GM12878 (cell line): ENCODE measurements around the gene KRT82. TPM values are rescaled to one million over a fixed set of nuclear protein-coding genes. Genes with fewer than 3 reads are reported as not detected.

Experiments used
- ATAC-seq: fragments of 200-7000 bp; cut with Tn5 transposase; 3 replicates; pipeline ENCODE4 v1.9.1; 2020; ENCODE audit warnings: mild to moderate bottlenecking, moderate library complexity
- BruUV-seq: library from RNA; stranded (reverse); fragments of 400-500 nt; replicated peaks from 2 replicates; lab custom pipeline; 2021; lab: Mats Ljungman, UMichigan
- CTCF ChIA-PET: fragments of 300-600 bp; sonication (Branson Sonifier 250); formaldehyde crosslinking; extraction: SDS; loops from one replicate; lab custom pipeline; 2021; ENCODE audit warnings: inconsistent platforms; lab: Yijun Ruan, JAX
- POLR2A ChIA-PET: fragments of 350-600 bp; formaldehyde crosslinking; extraction: SDS; loops from one replicate; lab custom pipeline; 2021; ENCODE audit warnings: inconsistent platforms; lab: Charles Lee
- RAD21 ChIA-PET: fragments of 300-600 bp; sonication (Branson Sonifier 250); formaldehyde crosslinking; loops from one replicate; lab custom pipeline; 2023; ENCODE audit warnings: antibody characterized with exemption; ENCODE audit not compliant: unreplicated experiment; lab: Charles Lee
- SMC1A ChIA-PET: fragments of 300-600 bp; sonication (Branson Sonifier 250); formaldehyde crosslinking; loops from one replicate; lab custom pipeline; 2023; ENCODE audit not compliant: unreplicated experiment, uncharacterized antibody; lab: Charles Lee
- DNase-seq: peaks from one replicate; pipeline ENCODE4 v3.0.0-alpha.2; 2011; ENCODE audit warnings: low read depth, low spot score
- FAIRE-seq: peaks from 3 replicates; lab custom pipeline; 2011; peaks lifted over from hg19 to GRCh38; lab: Jason Lieb, UNC
- H2AFZ ChIP-seq: 2 replicates; pipeline ENCODE4 v1.6.0; 2011; ENCODE audit warnings: low read depth, low read length, control low read depth; ENCODE audit not compliant: control insufficient read depth
- H3K27ac ChIP-seq: 2 replicates; pipeline ENCODE4 v1.5.1; 2011; ENCODE audit warnings: control low read depth; ENCODE audit not compliant: control insufficient read depth, insufficient read depth
- H3K27me3 ChIP-seq, 2 experiments: replicated peaks in 1 of 2; 2 replicates each; pipeline versions ENCODE4 v1.6.0 to v1.6.1; 2011; ENCODE audit warnings: low read length in 1 of 2; ENCODE audit not compliant: control insufficient read depth in 2 of 2, insufficient read depth in 2 of 2
- H3K36me3 ChIP-seq, 2 experiments: 2 replicates each; pipeline ENCODE4 v1.5.1; 2011; ENCODE audit warnings: low read length in 1 of 2; ENCODE audit not compliant: control insufficient read depth in 2 of 2, insufficient read depth in 2 of 2
- H3K4me1 ChIP-seq: 2 replicates; pipeline ENCODE4 v1.6.1; 2011; ENCODE audit warnings: mild to moderate bottlenecking, low read length, moderate library complexity, mixed read lengths; ENCODE audit not compliant: control insufficient read depth, insufficient read depth
- H3K4me2 ChIP-seq: 2 replicates; pipeline ENCODE4 v1.6.0; 2011; ENCODE audit warnings: control low read depth; ENCODE audit not compliant: control insufficient read depth, insufficient read depth
- H3K4me3 ChIP-seq: fragments of 200-600 bp; sonication (generic); 2 replicates; pipeline ENCODE4 v1.5.1; 2016
- H3K79me2 ChIP-seq: 2 replicates; pipeline ENCODE4 v1.6.0; 2011; ENCODE audit warnings: low read length; ENCODE audit not compliant: control insufficient read depth, insufficient read depth
- H3K9ac ChIP-seq: 2 replicates; pipeline ENCODE4 v1.8.0; 2011; ENCODE audit warnings: low read length, control low read depth, mixed read lengths; ENCODE audit not compliant: control insufficient read depth, insufficient read depth
- H3K9me3 ChIP-seq: replicated peaks from 3 replicates; pipeline ENCODE4 v1.5.1; 2011; ENCODE audit warnings: mild to moderate bottlenecking, low read length; ENCODE audit not compliant: control insufficient read depth, insufficient read depth
- H4K20me1 ChIP-seq: 2 replicates; pipeline ENCODE4 v1.6.0; 2011; ENCODE audit not compliant: control insufficient read depth, insufficient read depth
- CTCF ChIP-seq, 3 experiments: IDR thresholded peaks in 2 of 3; conservative IDR thresholded peaks in 1 of 3; 2 replicates each; pipeline ENCODE4 v1.5.1; 2011; ENCODE audit warnings: low read depth in 3 of 3, low read length in 3 of 3, mild to moderate bottlenecking in 3 of 3, control low read depth in 2 of 3, moderate library complexity in 2 of 3, inconsistent platforms in 1 of 3, mixed read lengths in 1 of 3; ENCODE audit not compliant: control insufficient read depth in 2 of 3, insufficient read depth in 1 of 3; ENCODE audit errors: extremely low read depth in 1 of 3
- NR2C1 ChIP-seq: fragments of 450-650 bp; IDR thresholded peaks from 2 replicates; pipeline ENCODE4 v1.6.1; 2017; ENCODE audit warnings: antibody characterized with exemption, mild to moderate bottlenecking, moderate library complexity
- NR2C2 ChIP-seq: IDR thresholded peaks from 2 replicates; pipeline ENCODE4 v1.6.1; 2011; ENCODE audit warnings: borderline replicate concordance, low read depth; ENCODE audit not compliant: control insufficient read depth, insufficient read length
- STAT1 ChIP-seq: fragments of 450-650 bp; conservative IDR thresholded peaks from 2 replicates; pipeline ENCODE4 v1.6.1; 2014; ENCODE audit warnings: antibody characterized with exemption, mild to moderate bottlenecking
- TCF7 ChIP-seq: IDR thresholded peaks from 2 replicates; pipeline ENCODE4 v1.6.1; 2014; ENCODE audit warnings: antibody characterized with exemption, borderline replicate concordance
- WGBS: methylation state at CpG from one replicate; pipeline ENCODE4 v1.1.6; 2016; ENCODE audit warnings: low lambda C conversion rate; ENCODE audit not compliant: insufficient replicate concordance, insufficient coverage; ENCODE audit errors: missing lambda C conversion rate; 5-methylcytosine and 5-hydroxymethylcytosine counted together
- in situ Hi-C: fragments of 300-500 bp; cut with MboI; formaldehyde crosslinking; loops from 9 replicates; pipeline ENCODE4 v1.14.3; 2018; ENCODE audit warnings: mixed read lengths
- intact Hi-C: fragments of 100-400 bp; cut with micrococcal nuclease; formaldehyde crosslinking; loops from one replicate; pipeline ENCODE4 v1.14.2; 2022; ENCODE audit not compliant: unreplicated experiment
- polyA plus RNA-seq, 11 experiments: library from polyadenylated mRNA; depleted of rRNA in 4 of 11; unstranded in 6 of 11; stranded (reverse) in 5 of 11; fragments of >200 nt; fragmentation: Nextera tagmentation in 4 of 11; fragmentation: Illumina TruSeq in 1 of 11; extraction: Ambion mirVana in 4 of 11; extraction: Trizol in 1 of 11; gene quantifications; 1 replicate in 1 of 11; 2 replicates in 10 of 11; pipeline versions ENCODE4 v1.2.1 to v1.2.3, GENCODE V29; 2011 to 2016; ENCODE audit warnings: inconsistent platforms in 2 of 11, missing spikeins in 2 of 11, low read depth in 1 of 11
- total RNA-seq, 4 experiments: library from RNA; depleted of rRNA in 3 of 4; stranded (reverse); fragments of >200 nt in 3 of 4; fragmentation: Illumina TruSeq in 1 of 4; extraction: Trizol in 1 of 4; gene quantifications; 2 replicates each; pipeline versions ENCODE4 v1.2.1 to v1.2.3, GENCODE V29; 2013 to 2021

Gene KRT82
- total and polyA plus RNA-seq, 10 of the 15 experiments (the other 5 are each of a cell fraction or from before 2014, with no cell fraction given): not detected

- TF ChIP-seq NR2C2: no peak
- no peak for TF ChIP-seq NR2C1
- TF ChIP-seq TCF7: no peak
Observed at GRCh38 chr12:52381206-52381605, 24.9 kb downstream of the KRT82 start (continued).

- Histone ChIP-seq H3K9ac (no peak overlapping the region), H2AFZ (no peak overlapping the region), H3K9me3 (no peaks in the 10 kb centered on the region), H3K27ac (no peak overlapping the region), H3K4me2 (no peak overlapping the region), H3K4me3 (no peak overlapping the region), H3K4me1 (no peaks in the 10 kb centered on the region), H3K36me3 (no peaks in the 10 kb centered on the region), H3K79me2 (no peaks in the 10 kb centered on the region), H3K27me3 (peaks cover 2 to 3% of the 10 kb centered on the region in 2 experiments; a peak in 3 of 4 replicates), H4K20me1 (no peaks in the 10 kb centered on the region; the same call in 1 of the 2 replicates)
- ChIA-PET SMC1A (no interaction called here), CTCF (interaction anchor here (1.0 to 1.9 kb wide), 5 partner anchors 8 to 40 kb away, joined by 3 to 4 read pairs (median 3); no protein-coding TSS in a partner anchor), RAD21 (no interaction called here), POLR2A (no interaction called here)
- 30% methylated on average over 15 of the region's 15 CpGs for WGBS
- FAIRE-seq (no peak), DNase-seq (no peak), ATAC-seq (peak; percentile 43; the same call in 1 of the 3 replicates)
- TF ChIP-seq STAT1: no peak
- TF ChIP-seq CTCF (IDR thresholded peaks at IDR 0.05 in 2 of 3, conservative IDR thresholded peaks at IDR 0.05 in 1 of 3; ENCODE audit: control insufficient read depth in 2 of 3, extremely low read depth in 1 of 3, insufficient read depth in 1 of 3, low read depth in 3 of 3, low read length in 3 of 3): peak; percentile 34 to 58 (median 40); a peak in 5 of 6 replicates
- in situ Hi-C loops (loop anchor here (5.0 to 25.0 kb wide), 2 partner anchors 497 to 607 kb away; no protein-coding TSS in a partner anchor), intact Hi-C loops (no loop called here)
- BruUV-seq: no TSS peak
Observed at GRCh38 chr12:52380271-52380694, 25.9 kb downstream of the KRT82 start.
